Measurements from ENCODE around the gene ADORA1.

The ADORA1 gene

GRCh38 chr1:203130358-203130985 is 2.9 kb downstream of the ADORA1 start:
- H3K27me3 ChIP-seq (ENCODE audit: low read length): no peaks in the 10 kb centered on the region
- no peak overlapping the region for H3K4me3 ChIP-seq (ENCODE audit: insufficient read depth, low read length, poor library complexity, severe bottlenecking)
- H3K27ac ChIP-seq (ENCODE audit: low read depth, low read length): no peak overlapping the region
- H3F3A ChIP-seq (ENCODE audit: insufficient read depth): no peaks in the 10 kb centered on the region
- H3K9me2 ChIP-seq (replicated peaks; ENCODE audit: insufficient read depth, low read length): no peaks in the 10 kb centered on the region
- no peak overlapping the region for H3K9ac ChIP-seq (ENCODE audit: low read length)
- no peak for TF ChIP-seq EZH2phosphoT487 (conservative IDR thresholded peaks at IDR 0.05; ENCODE audit: low read length)
- TF ChIP-seq CTCF (IDR thresholded peaks at IDR 0.05; ENCODE audit: insufficient read depth, low read length, poor library complexity, severe bottlenecking): no peak
- H3K9me3 ChIP-seq (ENCODE audit: insufficient read depth, low read length): no peaks in the 10 kb centered on the region
- no peaks in the 10 kb centered on the region for H4K20me1 ChIP-seq (ENCODE audit: low read depth, low read length)
- H3K79me2 ChIP-seq (ENCODE audit: insufficient read depth, low read length): no peaks in the 10 kb centered on the region
- no peaks in the 10 kb centered on the region for H3K36me3 ChIP-seq (ENCODE audit: low read length)
- no peak overlapping the region for H2AFZ ChIP-seq (ENCODE audit: low read depth, low read length, severe bottlenecking)
- H3K4me2 ChIP-seq (ENCODE audit: low read depth, low read length, poor library complexity, severe bottlenecking): no peak overlapping the region

DNA sequence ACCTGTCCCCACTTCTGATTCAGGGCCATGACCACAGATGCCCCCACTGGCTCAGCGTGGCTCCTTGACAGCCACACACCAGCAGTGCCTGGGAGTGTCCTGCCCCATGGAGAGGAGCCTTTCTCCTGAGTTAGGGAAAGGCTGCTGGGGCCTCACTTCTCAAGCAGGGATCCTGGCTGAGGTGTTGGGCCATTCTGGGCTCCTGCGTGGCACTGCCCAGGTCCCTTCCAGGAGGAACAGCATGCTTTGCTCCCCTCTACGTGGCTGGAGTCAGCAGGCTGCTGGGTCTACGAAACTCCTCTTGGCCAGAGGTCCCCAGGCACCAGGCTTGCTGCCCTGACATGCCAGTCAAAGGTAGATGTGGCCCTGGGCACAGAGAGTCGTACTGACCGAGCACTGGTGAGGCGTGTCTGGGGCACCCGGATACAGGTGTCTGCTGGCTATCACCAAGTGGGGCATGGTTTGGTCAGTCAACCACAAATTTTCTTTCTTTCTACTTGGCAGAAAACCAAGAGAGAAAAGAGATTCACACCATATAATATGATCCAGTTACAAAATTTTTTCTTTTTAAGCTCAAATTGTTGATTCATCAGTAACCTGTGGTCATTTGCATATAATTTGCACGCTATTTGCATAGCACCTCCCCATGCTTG is 4.1 kb downstream of the ADORA1 start:
- Histone ChIP-seq H3K9me2 (replicated peaks; ENCODE audit: insufficient read depth, low read length) (no peaks in the 10 kb centered on the region), H3K4me3 (ENCODE audit: insufficient read depth, low read length, poor library complexity, severe bottlenecking) (no peak overlapping the region), H2AFZ (ENCODE audit: low read depth, low read length, severe bottlenecking) (no peak overlapping the region), H3K9ac (ENCODE audit: low read length) (no peak overlapping the region), H3K79me2 (ENCODE audit: insufficient read depth, low read length) (no peaks in the 10 kb centered on the region), H4K20me1 (ENCODE audit: low read depth, low read length) (no peaks in the 10 kb centered on the region), H3K9me3 (ENCODE audit: insufficient read depth, low read length) (no peaks in the 10 kb centered on the region), H3K27ac (ENCODE audit: low read depth, low read length) (no peak overlapping the region), H3F3A (ENCODE audit: insufficient read depth) (no peaks in the 10 kb centered on the region), H3K4me2 (ENCODE audit: low read depth, low read length, poor library complexity, severe bottlenecking) (no peak overlapping the region), H3K27me3 (ENCODE audit: low read length) (no peaks in the 10 kb centered on the region; the same call in 1 of the 2 replicates), H3K36me3 (ENCODE audit: low read length) (no peaks in the 10 kb centered on the region)
- TF ChIP-seq EZH2phosphoT487 (conservative IDR thresholded peaks at IDR 0.05; ENCODE audit: low read length): no peak

DNA sequence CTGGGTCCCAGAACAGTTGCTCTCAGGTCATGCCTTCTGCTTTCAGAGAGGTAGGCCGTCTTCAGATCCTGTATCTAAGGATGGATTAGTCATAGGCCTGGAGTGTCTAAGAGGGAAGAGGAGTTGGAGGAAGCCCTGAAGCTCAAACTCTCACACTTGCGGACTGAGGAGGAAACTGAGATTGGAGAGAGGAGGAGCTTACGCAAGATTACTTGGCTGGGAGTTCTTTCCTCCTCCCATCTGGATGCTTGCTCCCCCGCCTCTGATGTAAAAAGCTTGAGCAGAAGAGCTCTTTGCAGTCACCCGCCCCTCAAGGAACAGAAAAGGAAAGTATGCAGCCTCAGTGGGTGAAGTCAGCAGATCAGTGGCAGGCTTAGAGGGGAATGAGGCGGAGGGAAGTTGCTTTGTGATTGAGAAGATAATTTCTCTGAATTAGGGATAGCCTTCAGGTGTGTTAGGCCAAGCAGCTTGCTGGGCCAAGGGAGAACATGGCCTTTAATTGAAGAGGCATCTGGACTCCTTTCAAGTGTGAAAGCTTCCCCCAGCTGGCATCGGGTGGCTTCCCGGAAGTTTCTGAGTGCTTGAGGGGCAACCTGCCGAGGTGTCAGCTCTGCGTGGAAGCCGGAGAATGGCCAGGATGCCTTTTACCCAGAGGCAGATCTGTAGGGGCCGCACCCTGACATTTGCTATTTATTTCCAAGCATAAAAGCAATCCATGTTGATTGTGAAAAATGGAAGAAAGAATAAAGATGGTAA is 6.6 kb downstream of the ADORA1 start:
- TF ChIP-seq EZH2phosphoT487 (conservative IDR thresholded peaks at IDR 0.05; ENCODE audit: low read length) (no peak), CTCF (IDR thresholded peaks at IDR 0.05; ENCODE audit: insufficient read depth, low read length, poor library complexity, severe bottlenecking) (no peak)

More for the DNA sequence above, 6.6 kb downstream of the ADORA1 start:
- Histone ChIP-seq H2AFZ (ENCODE audit: low read depth, low read length, severe bottlenecking) (no peak overlapping the region), H3K27ac (ENCODE audit: low read depth, low read length) (no peak overlapping the region), H3K9me2 (replicated peaks; ENCODE audit: insufficient read depth, low read length) (no peaks in the 10 kb centered on the region), H3K36me3 (ENCODE audit: low read length) (no peaks in the 10 kb centered on the region), H3K9me3 (ENCODE audit: insufficient read depth, low read length) (no peaks in the 10 kb centered on the region), H3K27me3 (ENCODE audit: low read length) (no peaks in the 10 kb centered on the region; the same call in 1 of the 2 replicates), H3K9ac (ENCODE audit: low read length) (no peak overlapping the region), H3K4me2 (ENCODE audit: low read depth, low read length, poor library complexity, severe bottlenecking) (no peak overlapping the region), H3K4me3 (ENCODE audit: insufficient read depth, low read length, poor library complexity, severe bottlenecking) (no peak overlapping the region), H3K79me2 (ENCODE audit: insufficient read depth, low read length) (no peaks in the 10 kb centered on the region), H4K20me1 (ENCODE audit: low read depth, low read length) (no peaks in the 10 kb centered on the region), H3F3A (ENCODE audit: insufficient read depth) (no peaks in the 10 kb centered on the region)

Data from SU-DHL-6 (cell line).